NCI-H82 (cell line): ENCODE measurements around the gene REPS1.

Experiments used
- DNase-seq: peaks from one replicate; lab custom pipeline; 2025; lab: John Stamatoyannopoulos, UW

REPS1 gene

DNA sequence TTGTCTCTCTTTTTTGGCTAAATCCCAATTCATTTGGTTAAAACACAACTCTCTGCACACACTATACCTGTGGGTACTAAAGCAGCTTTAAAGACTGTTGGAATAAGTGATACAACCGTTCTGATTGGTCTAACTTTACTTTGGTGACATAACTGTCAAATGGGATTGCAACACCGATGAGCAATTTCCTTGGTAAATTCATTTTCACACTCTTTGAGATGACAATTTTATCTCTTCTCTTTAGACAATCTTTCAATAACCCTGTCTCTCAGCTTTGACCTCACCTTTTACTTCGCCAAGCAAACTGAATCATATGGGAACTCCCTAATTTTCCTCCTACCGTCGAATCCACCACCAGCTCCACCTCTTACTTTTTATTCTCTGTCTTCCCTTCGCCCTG lies 131.4 kb downstream of the REPS1 start:
- DNase-seq, result no peak
